GM10266 (cell line): ENCODE results near the gene FCF1.
"Not testable (repeated sequence)": the region's sequence is repeated elsewhere in the genome, so short reads cannot be mapped to it uniquely, and the experiment has no call there.

Source experiments
- DNase-seq: peaks from one replicate; pipeline ENCODE4 v3.0.0; 2012; ENCODE audit errors: extremely low spot score
- TF ChIP-seq, protein P1 (sequence below): IDR thresholded peaks from 2 replicates; pipeline ENCODE4 v1.5.1; 2012; ENCODE audit warnings: mild to moderate bottlenecking, low read depth; ENCODE audit not compliant: control insufficient read depth, insufficient read depth; ENCODE audit errors: missing control alignments

FCF1 gene

DNA sequence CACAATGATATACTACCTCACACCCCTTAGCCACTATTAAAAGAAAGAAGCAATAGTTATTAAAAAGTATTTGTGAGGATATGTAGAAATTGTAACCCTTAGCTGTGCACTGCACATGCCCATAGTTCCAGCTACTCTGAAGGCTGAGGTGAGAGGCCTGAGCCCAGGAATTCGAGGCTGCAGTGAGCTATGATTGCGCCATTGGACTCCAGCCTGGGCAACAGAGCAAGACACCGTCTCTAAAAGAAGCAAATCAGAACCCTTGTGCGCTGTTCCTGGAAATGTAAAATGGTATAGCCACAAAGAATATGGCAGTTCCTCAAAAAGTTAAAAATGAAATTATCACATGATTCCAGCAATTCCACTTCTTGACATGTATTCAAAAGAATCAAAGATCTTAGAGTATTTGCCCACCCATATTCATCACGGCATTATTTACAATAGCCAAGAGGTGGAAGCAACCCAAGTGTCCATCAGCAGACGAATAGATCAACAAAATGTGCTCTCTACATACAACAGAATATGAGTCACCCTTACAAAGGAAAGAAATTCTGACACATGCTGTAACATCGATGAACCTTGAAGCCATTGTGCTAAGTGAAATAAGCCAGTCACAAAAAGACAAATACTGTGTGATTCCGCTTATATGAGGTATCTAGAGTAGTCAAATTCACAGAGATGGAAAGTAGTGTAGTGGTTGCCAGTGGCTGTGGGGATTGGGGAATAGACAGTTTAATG is 26.5 kb downstream of the FCF1 start:
- no peak for DNase-seq
- TF ChIP-seq, protein P1, sequence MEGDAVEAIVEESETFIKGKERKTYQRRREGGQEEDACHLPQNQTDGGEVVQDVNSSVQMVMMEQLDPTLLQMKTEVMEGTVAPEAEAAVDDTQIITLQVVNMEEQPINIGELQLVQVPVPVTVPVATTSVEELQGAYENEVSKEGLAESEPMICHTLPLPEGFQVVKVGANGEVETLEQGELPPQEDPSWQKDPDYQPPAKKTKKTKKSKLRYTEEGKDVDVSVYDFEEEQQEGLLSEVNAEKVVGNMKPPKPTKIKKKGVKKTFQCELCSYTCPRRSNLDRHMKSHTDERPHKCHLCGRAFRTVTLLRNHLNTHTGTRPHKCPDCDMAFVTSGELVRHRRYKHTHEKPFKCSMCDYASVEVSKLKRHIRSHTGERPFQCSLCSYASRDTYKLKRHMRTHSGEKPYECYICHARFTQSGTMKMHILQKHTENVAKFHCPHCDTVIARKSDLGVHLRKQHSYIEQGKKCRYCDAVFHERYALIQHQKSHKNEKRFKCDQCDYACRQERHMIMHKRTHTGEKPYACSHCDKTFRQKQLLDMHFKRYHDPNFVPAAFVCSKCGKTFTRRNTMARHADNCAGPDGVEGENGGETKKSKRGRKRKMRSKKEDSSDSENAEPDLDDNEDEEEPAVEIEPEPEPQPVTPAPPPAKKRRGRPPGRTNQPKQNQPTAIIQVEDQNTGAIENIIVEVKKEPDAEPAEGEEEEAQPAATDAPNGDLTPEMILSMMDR: no peak

DNA sequence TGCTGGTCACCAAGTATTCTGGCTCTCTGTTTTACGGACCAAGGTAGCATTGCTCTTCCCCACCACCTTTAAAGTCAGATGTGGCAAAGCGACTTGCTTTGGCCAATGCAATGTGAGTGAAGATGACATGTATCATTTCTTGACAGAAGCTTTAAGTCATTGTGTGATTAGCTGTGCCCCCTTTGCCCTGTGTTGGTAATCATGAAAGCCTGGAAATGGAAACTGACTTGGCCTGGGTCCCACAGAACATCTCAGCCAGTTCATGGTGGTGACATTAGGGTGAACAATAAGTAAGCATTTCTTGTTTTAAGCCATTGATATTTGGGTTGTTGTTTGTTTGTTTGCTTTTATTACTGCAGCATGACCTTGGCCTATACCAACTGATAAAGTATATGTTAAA is 34.3 kb downstream of the FCF1 start:
- TF ChIP-seq, protein P1: no peak
- no peak for DNase-seq

DNA sequence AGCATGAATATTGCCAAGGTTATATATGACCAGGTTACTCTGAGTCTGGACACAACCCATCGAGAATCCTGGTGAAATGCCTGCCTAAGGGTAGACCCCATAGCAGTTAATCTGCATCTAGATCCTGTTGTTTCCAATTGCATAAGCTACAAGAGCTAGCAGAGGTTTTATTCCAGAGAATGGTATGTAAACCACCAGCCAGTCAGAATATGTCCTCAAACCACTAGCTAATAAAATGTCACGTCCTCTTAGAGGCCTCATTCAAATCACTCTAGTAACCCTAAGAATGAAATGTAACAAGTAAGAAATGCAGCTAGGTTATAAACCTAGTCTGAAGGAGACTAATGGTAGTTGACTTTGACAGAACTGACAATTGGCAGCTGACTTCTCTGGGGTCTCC is 41.2 kb downstream of the FCF1 start:
- DNase-seq: no peak
- TF ChIP-seq, protein P1: no peak

DNA sequence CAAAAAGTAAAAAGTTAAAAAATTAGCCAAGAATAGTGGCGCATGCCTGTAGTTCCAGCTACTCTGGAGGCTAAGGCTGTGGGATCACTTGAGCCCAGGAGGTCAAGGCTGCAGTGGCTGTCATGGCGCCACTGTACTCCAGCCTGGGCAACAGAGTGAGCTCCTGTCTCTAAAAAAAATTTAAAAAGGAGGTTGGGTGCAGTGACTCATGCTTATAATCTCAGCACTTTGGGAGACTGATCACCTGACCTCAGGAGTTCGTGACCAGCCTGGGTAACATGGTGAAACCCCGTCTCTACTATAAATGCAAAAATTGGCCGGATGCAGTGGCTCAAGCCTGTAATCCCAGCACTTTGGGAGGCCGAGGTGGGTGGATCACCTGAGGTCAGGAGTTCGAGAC is 42.0 kb downstream of the FCF1 start:
- DNase-seq: no peak
- TF ChIP-seq, protein P1: no peak

DNA sequence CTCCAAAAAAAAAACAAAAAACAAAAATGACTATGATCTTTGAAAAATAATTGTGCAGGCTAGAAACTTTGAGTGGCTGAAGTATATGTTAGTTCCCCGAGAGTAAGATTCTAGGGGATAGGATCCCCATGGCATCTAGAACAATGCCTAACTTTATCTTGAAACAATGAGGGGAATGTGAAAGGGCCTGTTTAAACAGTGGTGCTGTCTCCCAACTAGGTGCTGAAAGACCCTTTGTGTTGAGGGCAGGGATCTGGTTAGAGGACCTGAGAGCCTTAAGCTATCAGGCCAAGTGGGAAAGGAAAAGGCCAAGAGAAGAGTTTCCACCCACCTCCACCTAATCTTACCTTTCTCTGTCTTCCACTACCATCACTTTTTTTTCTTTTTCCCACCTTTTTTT is 43.4 kb downstream of the FCF1 start:
- DNase-seq: no peak

DNA sequence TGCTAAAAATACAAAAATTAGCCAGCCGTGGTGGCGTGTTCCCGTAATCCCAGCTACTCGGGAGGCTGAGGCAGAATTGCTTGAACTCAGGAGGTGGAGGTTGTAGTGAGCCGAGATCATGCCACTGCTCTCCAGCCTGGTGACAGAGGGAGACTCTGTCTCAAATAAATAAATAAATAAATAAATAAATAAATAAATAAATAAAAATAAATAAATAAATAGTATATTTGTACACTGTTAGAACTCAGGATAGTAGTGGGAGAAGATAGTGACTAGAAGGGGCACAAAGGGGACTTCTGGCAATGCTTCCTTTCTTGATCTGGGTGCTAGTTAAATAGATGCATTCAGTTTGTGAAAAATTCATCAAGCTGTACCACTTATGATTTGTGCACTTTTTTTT is 45.6 kb downstream of the FCF1 start:
- not testable (repeated sequence) for DNase-seq

More for the DNA sequence above, 43.4 kb downstream of the FCF1 start:
- TF ChIP-seq, protein P1: no peak

DNA sequence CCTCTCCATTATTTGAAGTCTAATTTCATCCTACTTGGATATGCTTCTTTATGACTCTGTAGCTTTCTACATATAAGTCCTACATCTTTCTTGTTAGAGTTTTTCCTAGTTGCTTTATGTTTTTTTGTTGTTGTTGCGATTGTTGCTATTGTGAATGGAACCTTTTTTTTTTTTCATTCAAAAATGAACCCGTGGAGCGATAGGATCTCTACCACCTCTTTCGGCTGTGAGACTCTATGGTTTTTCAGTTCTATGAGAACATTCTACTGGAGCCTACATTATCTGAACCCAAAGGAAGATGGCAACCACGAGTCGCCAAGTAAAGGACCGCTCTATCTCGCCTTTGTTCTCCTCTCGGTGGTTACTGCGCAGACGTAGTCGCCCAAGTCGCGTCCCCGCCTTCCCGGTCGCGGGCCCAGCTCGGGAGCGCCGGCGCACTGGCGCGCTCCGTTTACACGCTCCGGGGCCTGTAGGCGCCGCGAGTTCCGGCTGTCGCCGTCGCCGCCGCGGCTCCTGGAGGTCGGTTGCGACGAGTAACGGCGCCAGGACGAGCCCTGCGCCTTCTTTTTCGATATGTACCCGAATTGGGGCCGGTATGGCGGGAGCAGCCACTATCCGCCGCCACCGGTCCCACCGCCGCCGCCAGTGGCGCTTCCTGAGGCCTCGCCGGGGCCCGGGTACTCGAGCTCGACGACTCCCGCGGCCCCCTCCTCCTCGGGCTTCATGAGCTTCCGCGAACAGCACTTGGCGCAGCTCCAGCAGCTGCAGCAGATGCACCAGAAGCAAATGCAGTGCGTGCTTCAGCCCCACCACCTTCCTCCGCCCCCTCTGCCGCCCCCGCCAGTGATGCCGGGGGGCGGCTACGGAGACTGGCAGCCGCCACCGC is 50.2 kb downstream of the FCF1 start, which contains the start of gene YLPM1:
YLPM1 (plus strand) TSS at position 400 of the 886 bp plus-strand sequence; CDS start at position 574, 174 bp downstream.
- peak; percentile 94 for DNase-seq
- TF ChIP-seq, protein P1: peak; percentile 74
